ENCODE results near the gene ENOPH1.

The ENOPH1 gene

DNA sequence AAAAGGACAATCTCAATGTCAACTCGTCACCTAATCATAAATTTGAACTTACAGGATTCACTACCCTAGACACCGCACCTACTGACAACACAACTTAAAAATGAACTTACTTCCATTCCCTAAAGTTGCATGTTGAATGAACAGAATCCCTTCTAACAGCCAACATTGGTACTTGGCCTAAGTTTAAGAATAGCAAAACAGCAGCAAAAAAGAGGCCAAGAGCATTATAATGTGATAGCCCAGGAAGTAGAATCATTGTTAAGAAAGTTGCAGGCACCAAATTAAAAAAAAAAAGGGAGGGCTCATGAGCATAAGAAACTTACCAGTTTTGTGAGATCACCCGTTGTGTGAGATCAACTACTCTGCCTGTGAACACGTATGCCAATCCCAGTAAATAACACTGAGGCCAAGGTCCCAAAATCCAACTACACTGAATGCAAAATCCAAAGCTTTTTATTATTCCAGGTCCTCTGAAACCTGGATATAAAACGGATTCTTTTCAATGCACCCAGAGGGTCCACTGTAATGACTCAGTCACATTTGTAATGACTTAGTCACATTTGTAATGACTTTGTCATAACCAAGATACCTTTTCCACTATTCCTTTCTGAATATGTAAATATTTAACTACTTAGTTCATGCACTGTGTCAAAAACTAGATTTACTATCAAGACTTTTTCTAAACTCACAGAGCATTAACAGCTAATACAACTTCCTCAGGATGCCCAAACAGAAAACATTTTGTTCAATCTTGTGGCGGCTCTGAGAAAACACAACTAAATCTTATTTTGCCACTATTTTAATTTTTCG is 6.9 kb upstream of the ENOPH1 start:
- H3K4me3 ChIP-seq (ENCODE audit: low read depth, low read length) = no peak overlapping the region
- no peak for DNase-seq (ENCODE audit: low read depth)

DNA sequence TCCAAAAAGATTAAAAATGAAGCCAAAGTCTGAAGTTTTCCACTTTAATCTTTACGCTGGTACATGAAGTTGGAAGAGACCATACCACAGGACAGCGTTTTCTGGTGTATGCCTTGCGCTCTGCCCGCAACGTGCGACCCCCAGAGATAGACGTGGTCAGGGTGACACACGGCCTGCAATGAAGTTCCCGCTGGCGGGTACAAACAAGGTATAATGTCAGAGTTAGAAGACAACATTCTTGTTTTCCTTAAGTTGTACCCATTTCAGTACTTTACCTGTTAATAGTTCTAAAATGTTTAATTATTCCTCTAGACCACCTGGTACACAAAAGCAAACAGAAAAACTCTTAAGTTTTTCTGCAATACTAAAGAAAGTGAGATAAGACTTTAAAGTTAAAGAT is 4.9 kb upstream of the ENOPH1 start:
- no peak for DNase-seq (ENCODE audit: low read depth)
- no peak overlapping the region for H3K4me3 ChIP-seq (ENCODE audit: low read depth, low read length)

- H3K4me3 ChIP-seq (ENCODE audit: low read depth, low read length) = peak overlapping the region; percentile 93
- no peak for DNase-seq (ENCODE audit: low read depth)
Observed at GRCh38 chr4:82428526-82428968, 1.8 kb upstream of the ENOPH1 start.

- DNase-seq (ENCODE audit: low read depth) = peak; percentile 56
- H3K4me3 ChIP-seq (ENCODE audit: low read depth, low read length) = peak overlapping the region; percentile 93
Observed at GRCh38 chr4:82428969-82429727, 1.2 kb upstream of the ENOPH1 start.

- peak overlapping the region; percentile 93 for H3K4me3 ChIP-seq (ENCODE audit: low read depth, low read length)
- DNase-seq (ENCODE audit: low read depth) = no peak
Observed at GRCh38 chr4:82429728-82430192, 630 bp upstream of the ENOPH1 start.

GRCh38 chr4:82430964-82431745 is 765 bp downstream of the ENOPH1 start:
- H3K4me3 ChIP-seq (ENCODE audit: low read depth, low read length) = peak overlapping the region; percentile 93
- no peak for DNase-seq (ENCODE audit: low read depth)

DNA sequence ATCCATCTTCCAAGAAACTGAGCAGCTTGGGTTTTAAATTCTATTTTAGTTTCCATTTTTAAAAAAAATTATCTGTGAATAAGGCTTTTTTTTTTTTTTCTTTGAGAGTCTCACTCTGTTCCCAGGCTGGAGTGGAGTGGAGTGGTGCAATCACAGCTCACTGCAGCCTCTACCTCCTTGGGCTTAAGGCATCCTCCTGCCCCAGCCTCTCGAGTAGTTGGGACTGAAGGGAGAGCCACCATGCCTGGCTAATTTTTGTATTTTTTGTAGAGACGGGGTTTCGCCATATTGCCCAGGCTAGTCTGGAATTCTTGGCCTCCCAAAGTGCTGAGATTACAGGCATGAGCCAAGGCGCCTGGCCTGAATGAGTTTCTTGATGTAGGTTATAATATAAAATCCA is 1.4 kb downstream of the ENOPH1 start:
- no peak for DNase-seq (ENCODE audit: low read depth)
- H3K4me3 ChIP-seq (ENCODE audit: low read depth, low read length) = peak overlapping the region; percentile 93

DNA sequence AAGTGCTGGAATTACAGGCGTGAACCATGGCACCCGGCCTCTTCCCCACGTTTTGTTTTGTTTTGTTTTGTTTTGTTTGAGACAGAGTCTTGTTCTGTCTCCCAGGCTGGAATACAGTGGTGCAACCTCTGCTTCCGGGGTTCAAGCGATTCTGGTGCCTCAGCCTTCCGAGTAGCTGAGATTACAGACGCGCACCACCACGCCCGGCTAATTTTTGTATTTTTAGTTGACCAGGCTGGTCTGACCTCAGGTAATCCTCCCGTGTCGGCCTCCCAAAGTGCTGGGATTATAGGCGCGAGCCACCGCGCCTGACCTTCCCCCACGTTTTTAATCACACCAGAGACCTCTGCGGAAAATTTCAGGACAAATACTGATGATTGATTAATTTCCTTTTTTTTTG is 2.2 kb downstream of the ENOPH1 start:
- H3K4me3 ChIP-seq (ENCODE audit: low read depth, low read length) = no peak overlapping the region
- no peak for DNase-seq (ENCODE audit: low read depth)

GRCh38 chr4:82433791-82434190 is 3.4 kb downstream of the ENOPH1 start:
- DNase-seq (ENCODE audit: low read depth) = no peak
- H3K4me3 ChIP-seq (ENCODE audit: low read depth, low read length) = no peak overlapping the region

DNA sequence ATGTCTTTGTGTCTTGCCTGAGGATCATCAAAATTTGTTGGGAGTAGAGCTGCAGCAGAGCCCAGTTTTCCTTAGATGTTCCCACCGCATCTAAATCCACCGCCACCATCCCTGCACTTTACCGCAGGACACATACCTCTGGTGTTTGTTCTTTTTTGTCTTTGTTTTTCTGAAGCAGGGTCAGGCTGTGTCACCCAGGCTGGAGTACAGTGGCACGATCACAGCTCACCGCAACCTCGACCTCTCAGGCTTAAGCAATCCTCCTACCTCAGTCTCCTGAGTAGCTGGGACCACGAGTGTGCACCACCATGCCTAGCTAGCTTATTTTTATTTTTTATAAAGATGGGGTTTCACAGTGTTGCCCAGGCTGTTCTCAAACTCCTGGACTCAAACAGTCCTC is 4.6 kb downstream of the ENOPH1 start:
- no peak overlapping the region for H3K4me3 ChIP-seq (ENCODE audit: low read depth, low read length)
- DNase-seq (ENCODE audit: low read depth) = no peak

DNA sequence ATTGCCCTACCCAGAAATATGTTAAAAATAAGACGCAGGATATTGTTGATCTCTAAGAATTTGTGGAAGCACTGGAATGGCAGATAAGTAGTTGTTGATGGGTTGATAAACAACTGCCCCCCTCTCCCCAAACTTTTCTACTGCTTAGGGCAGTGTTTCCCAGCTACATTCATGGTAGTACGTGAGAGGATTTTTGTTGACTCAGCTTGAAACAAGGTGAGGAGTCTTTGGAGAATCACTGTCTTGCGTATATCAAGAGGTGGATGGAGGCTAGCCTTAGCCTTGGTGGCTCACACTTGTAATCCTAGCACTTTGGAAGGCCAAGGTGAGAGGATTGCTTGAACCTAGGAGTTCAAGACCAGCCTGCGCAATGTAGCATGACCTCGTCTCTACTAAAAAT is 5.7 kb downstream of the ENOPH1 start:
- DNase-seq (ENCODE audit: low read depth) = no peak
- H3K4me3 ChIP-seq (ENCODE audit: low read depth, low read length) = no peak overlapping the region

- DNase-seq (ENCODE audit: low read depth) = no peak
- H3K4me3 ChIP-seq (ENCODE audit: low read depth, low read length) = no peak overlapping the region
Observed at GRCh38 chr4:82436780-82437179, 6.4 kb downstream of the ENOPH1 start.

GRCh38 chr4:82437285-82438005 is 7.1 kb downstream of the ENOPH1 start:
- DNase-seq (ENCODE audit: low read depth) = no peak
- H3K4me3 ChIP-seq (ENCODE audit: low read depth, low read length) = no peak overlapping the region

DNA sequence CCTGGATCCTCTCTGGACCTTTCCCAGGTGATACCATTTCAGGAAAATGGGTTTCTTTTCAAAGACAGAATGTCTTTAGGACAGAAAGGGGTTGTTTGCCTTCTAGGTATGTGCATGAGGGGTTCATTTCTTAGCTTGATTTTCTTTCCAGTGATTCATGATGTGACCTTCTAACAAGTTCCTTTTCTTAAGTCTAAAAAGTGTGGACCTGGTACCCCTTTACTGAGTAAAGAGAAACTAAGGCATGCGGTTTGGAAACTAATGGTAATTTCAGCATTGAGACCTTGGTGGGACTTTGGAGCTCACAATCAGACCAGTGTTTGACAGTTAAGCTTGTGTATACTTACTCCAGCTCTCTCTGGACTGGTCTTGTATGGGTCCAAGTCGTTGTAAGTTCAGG is 8.7 kb downstream of the ENOPH1 start:
- no peak overlapping the region for H3K4me3 ChIP-seq (ENCODE audit: low read depth, low read length)
- no peak for DNase-seq (ENCODE audit: low read depth)

DNA sequence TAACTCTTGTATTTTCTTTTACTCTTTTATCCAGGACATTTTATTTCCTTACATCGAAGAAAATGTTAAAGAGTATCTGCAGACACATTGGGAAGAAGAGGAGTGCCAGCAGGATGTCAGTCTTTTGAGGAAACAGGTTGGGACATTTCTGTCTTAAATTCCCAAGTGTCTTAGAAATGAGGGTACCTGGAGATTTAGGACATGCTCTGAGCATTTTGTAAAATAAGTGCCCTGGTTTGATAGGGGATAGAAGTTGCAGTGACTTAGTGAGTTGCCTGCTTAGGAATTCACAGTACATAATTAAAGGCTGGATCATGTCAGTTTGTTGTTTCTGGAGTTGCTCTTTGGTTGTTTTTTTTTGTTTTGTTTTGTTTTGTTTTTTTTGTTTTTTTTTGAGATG is 17.5 kb downstream of the ENOPH1 start:
- no peak for DNase-seq (ENCODE audit: low read depth)
- no peak overlapping the region for H3K4me3 ChIP-seq (ENCODE audit: low read depth, low read length)

GRCh38 chr4:82450966-82451755 is 20.8 kb downstream of the ENOPH1 start:
- DNase-seq (ENCODE audit: low read depth) = no peak
- no peak overlapping the region for H3K4me3 ChIP-seq (ENCODE audit: low read depth, low read length)

GRCh38 chr4:82452026-82452425 is 21.6 kb downstream of the ENOPH1 start:
- no peak overlapping the region for H3K4me3 ChIP-seq (ENCODE audit: low read depth, low read length)
- no peak for DNase-seq (ENCODE audit: low read depth)

- no peak for DNase-seq (ENCODE audit: low read depth)
- no peak overlapping the region for H3K4me3 ChIP-seq (ENCODE audit: low read depth, low read length)
Observed at GRCh38 chr4:82457266-82457665, 26.9 kb downstream of the ENOPH1 start.

- DNase-seq (ENCODE audit: low read depth) = no peak
- H3K4me3 ChIP-seq (ENCODE audit: low read depth, low read length) = no peak overlapping the region
Observed at GRCh38 chr4:82458729-82459128, 28.3 kb downstream of the ENOPH1 start.

All from skeletal muscle cell (primary cell).